H1 (cell line): ENCODE results near the gene CSRP1. TPM values are rescaled to one million over a fixed set of nuclear protein-coding genes. Genes with fewer than 3 reads are reported as not detected.
A peak's percentile ranks its signal among the peaks of the same experiment; 100 is the strongest.

ENCODE experiments used
- CTCF ChIA-PET: fragments of 300-600 bp; sonication (Branson Sonifier 250); formaldehyde crosslinking; loops from one replicate; lab custom pipeline; 2021; ENCODE audit not compliant: partially characterized antibody; lab: Charles Lee
- POLR2A ChIA-PET: fragments of 300-600 bp; sonication (Branson Sonifier 250); formaldehyde crosslinking; loops from one replicate; lab custom pipeline; 2021; ENCODE audit warnings: inconsistent platforms; ENCODE audit not compliant: partially characterized antibody; lab: Charles Lee
- DNase-seq, 2 experiments: peaks; one replicate each; pipeline versions ENCODE4 v3.0.0 to v3.0.0-alpha.2; 2010 to 2022; ENCODE audit warnings: low spot score in 2 of 2, low read depth in 1 of 2, mixed read lengths in 1 of 2
- FAIRE-seq: peaks from 2 replicates; lab custom pipeline; 2011; peaks lifted over from hg19 to GRCh38; lab: Jason Lieb, UNC
- H2AFZ ChIP-seq: 2 replicates; pipeline ENCODE4 v1.8.1; 2012; ENCODE audit warnings: low read length, inconsistent platforms
- H2AK5ac ChIP-seq: 2 replicates; pipeline ENCODE4 v1.6.1; 2013; ENCODE audit warnings: low read depth, low read length
- H2BK120ac ChIP-seq: replicated peaks from 2 replicates; pipeline ENCODE3; 2013; ENCODE audit warnings: low read depth, low read length, inconsistent platforms
- H2BK12ac ChIP-seq: 2 replicates; pipeline ENCODE4 v1.6.1; 2013; ENCODE audit warnings: low read depth, low read length
- H2BK15ac ChIP-seq: 2 replicates; pipeline ENCODE4 v1.6.1; 2013; ENCODE audit warnings: low read length
- H2BK20ac ChIP-seq: 2 replicates; pipeline ENCODE4 v1.6.1; 2013; ENCODE audit warnings: low read length
- H2BK5ac ChIP-seq: 2 replicates; pipeline ENCODE4 v1.6.1; 2013; ENCODE audit warnings: low read depth, low read length
- H3K14ac ChIP-seq: 2 replicates; pipeline ENCODE4 v1.6.1; 2013; ENCODE audit warnings: inconsistent platforms; ENCODE audit not compliant: insufficient read length
- H3K18ac ChIP-seq: 2 replicates; pipeline ENCODE4 v1.6.1; 2013; ENCODE audit warnings: low read length; ENCODE audit errors: extremely low read depth
- H3K23ac ChIP-seq: 2 replicates; pipeline ENCODE4 v1.6.1; 2013; ENCODE audit warnings: inconsistent platforms; ENCODE audit not compliant: insufficient read length
- H3K23me2 ChIP-seq: 2 replicates; pipeline ENCODE4 v1.6.1; 2013; ENCODE audit warnings: low read depth, low read length
- H3K27ac ChIP-seq: 2 replicates; pipeline ENCODE4 v1.6.1; 2011; ENCODE audit warnings: low read depth, low read length, inconsistent platforms
- H3K27me3 ChIP-seq, 4 experiments: replicated peaks in 1 of 4; 1 replicate in 1 of 4; 2 replicates in 3 of 4; pipeline versions ENCODE4 v1.6.1 to v1.8.1; 2011 to 2013; ENCODE audit warnings: low read length in 3 of 4, mild to moderate bottlenecking in 3 of 4, inconsistent platforms in 2 of 4, mixed read lengths in 2 of 4, moderate library complexity in 1 of 4; ENCODE audit not compliant: control insufficient read depth in 3 of 4, insufficient read depth in 3 of 4; ENCODE audit errors: extremely low read depth in 1 of 4
- H3K36me3 ChIP-seq, 4 experiments: 2 replicates each; pipeline versions ENCODE4 v1.6.1 to v1.8.1; 2011 to 2013; ENCODE audit warnings: mild to moderate bottlenecking in 4 of 4, low read length in 3 of 4, moderate library complexity in 2 of 4, control low read depth in 1 of 4, inconsistent platforms in 1 of 4; ENCODE audit not compliant: insufficient read depth in 4 of 4, control insufficient read depth in 2 of 4
- H3K4ac ChIP-seq: replicated peaks from 2 replicates; pipeline ENCODE3; 2013; ENCODE audit warnings: low read length, low read depth, mixed read lengths, inconsistent platforms; ENCODE audit not compliant: insufficient read length
- H3K4me1 ChIP-seq, 4 experiments: replicated peaks in 1 of 4; 1 replicate in 1 of 4; 2 replicates in 3 of 4; pipeline versions ENCODE4 v1.6.1 to v1.8.1; 2011 to 2013; ENCODE audit warnings: low read length in 3 of 4, inconsistent platforms in 2 of 4, mixed read lengths in 1 of 4; ENCODE audit not compliant: insufficient read depth in 4 of 4, control insufficient read depth in 3 of 4
- H3K4me2 ChIP-seq, 2 experiments: 2 replicates each; pipeline versions ENCODE4 v1.6.1 to v1.8.1; 2011 to 2013; ENCODE audit warnings: low read depth in 2 of 2, low read length in 2 of 2, control low read depth in 1 of 2, inconsistent platforms in 1 of 2, mild to moderate bottlenecking in 1 of 2; ENCODE audit not compliant: insufficient read depth in 1 of 2
- H3K4me3 ChIP-seq, 4 experiments: fragments of 200-600, 300-600 bp in 1 of 4; sonication (generic), shearing (Covaris generic), sonication (Bioruptor Twin) in 1 of 4; 2 replicates each; pipeline versions ENCODE4 v1.5.1 to v1.8.1; 2011 to 2016; ENCODE audit warnings: low read length in 4 of 4, low read depth in 3 of 4, control low read depth in 2 of 4, inconsistent platforms in 2 of 4, mild to moderate bottlenecking in 2 of 4, mixed read lengths in 1 of 4, moderate library complexity in 1 of 4; ENCODE audit not compliant: insufficient read depth in 2 of 4; ENCODE audit errors: extremely low read depth in 1 of 4
- H3K56ac ChIP-seq: replicated peaks from 2 replicates; pipeline ENCODE3; 2013; ENCODE audit warnings: low read depth, mild to moderate bottlenecking, mixed read lengths, low read length, inconsistent platforms; ENCODE audit not compliant: insufficient read length
- H3K79me1 ChIP-seq: 2 replicates; pipeline ENCODE4 v1.6.1; 2013; ENCODE audit warnings: low read depth, low read length, control low read depth
- H3K79me2 ChIP-seq, 2 experiments: 2 replicates each; pipeline versions ENCODE4 v1.6.1 to v1.8.1; 2012 to 2013; ENCODE audit warnings: low read length in 2 of 2, mild to moderate bottlenecking in 2 of 2, inconsistent platforms in 1 of 2; ENCODE audit not compliant: insufficient read depth in 2 of 2, control insufficient read depth in 1 of 2
- H3K9ac ChIP-seq, 4 experiments: replicated peaks in 1 of 4; 1 replicate in 1 of 4; 2 replicates in 3 of 4; pipeline versions ENCODE4 v1.6.1 to v1.8.1; 2011 to 2013; ENCODE audit warnings: low read depth in 3 of 4, low read length in 3 of 4, control low read depth in 2 of 4, mild to moderate bottlenecking in 2 of 4, moderate library complexity in 2 of 4, inconsistent platforms in 1 of 4; ENCODE audit errors: extremely low read depth in 1 of 4
- H3K9me3 ChIP-seq, 2 experiments: 2 replicates each; pipeline versions ENCODE4 v1.6.1 to v1.8.1; 2012 to 2013; ENCODE audit warnings: mild to moderate bottlenecking in 2 of 2, moderate library complexity in 2 of 2, control low read depth in 1 of 2, inconsistent platforms in 1 of 2, low read depth in 1 of 2, low read length in 1 of 2, mixed read lengths in 1 of 2; ENCODE audit not compliant: insufficient read depth in 2 of 2
- H4K20me1 ChIP-seq, 2 experiments: replicated peaks in 1 of 2; 2 replicates each; pipeline versions ENCODE3 to v1.8.1; 2011 to 2013; ENCODE audit warnings: inconsistent platforms in 2 of 2, low read length in 2 of 2, mild to moderate bottlenecking in 1 of 2; ENCODE audit not compliant: insufficient read depth in 2 of 2, control insufficient read depth in 1 of 2
- H4K5ac ChIP-seq: 2 replicates; pipeline ENCODE4 v1.6.1; 2013; ENCODE audit warnings: low read length, low read depth, mixed read lengths, inconsistent platforms; ENCODE audit not compliant: insufficient read length
- H4K8ac ChIP-seq: 2 replicates; pipeline ENCODE4 v1.8.0; 2013; ENCODE audit warnings: mild to moderate bottlenecking, moderate library complexity, low read length, inconsistent platforms; ENCODE audit not compliant: insufficient read depth; ENCODE audit errors: extremely low read depth
- H4K91ac ChIP-seq: replicated peaks from 2 replicates; pipeline ENCODE3; 2013; ENCODE audit warnings: low read length, mixed read lengths, inconsistent platforms; ENCODE audit not compliant: insufficient read length
- ASH2L ChIP-seq: fragments of 200-600, 300-600 bp; sonication (generic); IDR thresholded peaks from one replicate; pipeline ENCODE4 v1.7.1; 2017; ENCODE audit warnings: low read length
- BRCA1 ChIP-seq: IDR thresholded peaks from 2 replicates; pipeline ENCODE4 v1.6.1; 2012; ENCODE audit warnings: low read depth, low read length, improper control_type of control experiment
- CTCF ChIP-seq, 3 experiments: IDR thresholded peaks; 1 replicate in 2 of 3; 2 replicates in 1 of 3; pipeline versions ENCODE4 v1.5.1 to v1.6.1; 2011; ENCODE audit warnings: low read length in 3 of 3, mild to moderate bottlenecking in 3 of 3, inconsistent platforms in 2 of 3, low read depth in 1 of 3, moderate library complexity in 1 of 3; ENCODE audit not compliant: insufficient read depth in 1 of 3; ENCODE audit errors: control extremely low read depth in 1 of 3
- KDM4A ChIP-seq: IDR thresholded peaks from one replicate; pipeline ENCODE4 v1.7.1; 2012; ENCODE audit warnings: low read depth, mild to moderate bottlenecking, moderate library complexity, low read length, inconsistent platforms; ENCODE audit not compliant: severe bottlenecking
- RNF2 ChIP-seq: fragments of 200-900, 300-1000 bp; sonication (generic); IDR thresholded peaks from 2 replicates; pipeline ENCODE4 v1.7.1; 2016; ENCODE audit warnings: borderline replicate concordance, low read depth, mild to moderate bottlenecking, antibody characterized with exemption, low read length; ENCODE audit not compliant: poor library complexity, severe bottlenecking; ENCODE audit errors: missing control alignments
- SAP30 ChIP-seq: fragments of 300-600 bp; sonication (generic); IDR thresholded peaks from 2 replicates; pipeline ENCODE4 v1.7.1; 2012; ENCODE audit warnings: low read length, moderate library complexity, mild to moderate bottlenecking, inconsistent platforms; ENCODE audit not compliant: insufficient read depth, insufficient replicate concordance
- SIRT6 ChIP-seq: IDR thresholded peaks from one replicate; pipeline ENCODE4 v1.7.1; 2012; ENCODE audit warnings: low read length, inconsistent platforms
- SUZ12 ChIP-seq: fragments of 200-600 bp; sonication (generic); IDR thresholded peaks from 2 replicates; pipeline ENCODE4 v1.6.1; 2012; ENCODE audit warnings: mild to moderate bottlenecking, inconsistent platforms, low read length, moderate library complexity, mixed read lengths
- TAF7 ChIP-seq: optimal IDR thresholded peaks from 2 replicates; pipeline ENCODE3; 2011; ENCODE audit warnings: low read depth, mild to moderate bottlenecking, inconsistent platforms, low read length, moderate library complexity, borderline replicate concordance
- WGBS, 2 experiments: shearing (Covaris generic) in 1 of 2; methylation state at CpG; one replicate each; pipeline versions ENCODE4 v1.1.6 to v1.1.7; 2013 to 2015; ENCODE audit warnings: low lambda C conversion rate in 2 of 2, mixed read lengths in 2 of 2, inconsistent platforms in 1 of 2, low coverage in 1 of 2, missing lambda C conversion rate in 1 of 2; ENCODE audit not compliant: insufficient replicate concordance in 2 of 2, insufficient coverage in 1 of 2, insufficient read length in 1 of 2; ENCODE audit errors: extremely low coverage in 1 of 2, missing lambda C conversion rate in 1 of 2; 5-methylcytosine and 5-hydroxymethylcytosine counted together
- polyA plus RNA-seq, 7 experiments: library from polyadenylated mRNA; depleted of rRNA in 3 of 7; stranded (reverse) in 5 of 7; unstranded in 2 of 7; fragments of >200 nt in 5 of 7; fragments of 200-250 nt in 2 of 7; gene quantifications; 1 replicate in 5 of 7; 2 replicates in 1 of 7; 4 replicates in 1 of 7; pipeline versions ENCODE4 v1.2.1 to v1.2.3, GENCODE V29; 2011 to 2013; ENCODE audit warnings: missing spikeins in 2 of 7, mixed read lengths in 2 of 7
- total RNA-seq: library from RNA; stranded (reverse); fragmentation: NEBNext Ultra II Directional; extraction: Animal tissue kit (Norgen Biotek cat#: 25700); gene quantifications from 2 replicates; pipeline ENCODE4 v1.2.1, GENCODE V29; 2021

The CSRP1 gene
- total and polyA plus RNA-seq, 2 of the 8 experiments (the other 6 are each of a cell fraction or from before 2014, with no cell fraction given): 14.2 to 22.3 TPM

- H3K9ac ChIP-seq: no peak overlapping the region
- POLR2A ChIA-PET: interaction anchor here (1.4 to 2.3 kb wide), 2 partner anchors 15 to 17 kb away, joined by 7 to 9 read pairs; no protein-coding TSS in a partner anchor
- H3K4ac ChIP-seq: no peak overlapping the region
- H3K4me1 ChIP-seq: peaks cover 0 to 19% (median 13%) of the 10 kb centered on the region in 4 experiments; a peak in 6 of 7 replicates
- peaks cover 5 to 30% (median 27%) of the 10 kb centered on the region in 4 experiments for H3K27me3 ChIP-seq
- peaks cover 3 to 17% of the 10 kb centered on the region in 2 experiments; a peak in 2 of 4 replicates for H3K79me2 ChIP-seq
- no peak for FAIRE-seq
- no peak overlapping the region for H4K91ac ChIP-seq
- peaks cover 11% of the 10 kb centered on the region for H3K79me1 ChIP-seq
- CTCF ChIA-PET: interaction anchor here (0.6 to 12.7 kb wide), 9 partner anchors 10 to 47 kb away, joined by 3 to 155 read pairs (median 4); no protein-coding TSS in a partner anchor
- no peak overlapping the region; the same call in 1 of the 2 replicates for H4K8ac ChIP-seq
- no peak overlapping the region for H4K5ac ChIP-seq
- DNase-seq: no peak
- no peak overlapping the region for H3K18ac ChIP-seq
- no peak overlapping the region for H2BK20ac ChIP-seq
- H2BK5ac ChIP-seq: no peak overlapping the region
- H3K14ac ChIP-seq: no peak overlapping the region
- H3K23me2 ChIP-seq: peaks cover 16% of the 10 kb centered on the region
- H2AK5ac ChIP-seq: no peak overlapping the region
- H3K9me3 ChIP-seq: no peaks in the 10 kb centered on the region
- H3K4me3 ChIP-seq: peak overlapping the region in 1 of 4 experiments; percentile 10; a peak in 3 of 8 replicates
- H3K4me2 ChIP-seq: peak overlapping the region; percentile 49 to 91
- H3K27ac ChIP-seq: no peak overlapping the region
- no peak overlapping the region for H3K23ac ChIP-seq
- no peak overlapping the region for H2BK120ac ChIP-seq
- peaks cover 3 to 12% (median 6%) of the 10 kb centered on the region in 4 experiments; a peak in 4 of 8 replicates for H3K36me3 ChIP-seq
- H2BK15ac ChIP-seq: no peak overlapping the region
- peaks cover 0 to 12% of the 10 kb centered on the region in 2 experiments for H4K20me1 ChIP-seq
- 83% methylated on average over 2 of the region's 3 CpGs; no CpG with 5 or more reads in 1 of the 2 experiments for WGBS, 2 experiments
- H2AFZ ChIP-seq: no peak overlapping the region
- H3K56ac ChIP-seq: no peak overlapping the region
- H2BK12ac ChIP-seq: no peak overlapping the region
- TF ChIP-seq ASH2L (no peak), CTCF (IDR thresholded peaks at IDR 0.05; ENCODE audit: control extremely low read depth in 1 of 3, insufficient read depth in 1 of 3, low read depth in 1 of 3, low read length in 3 of 3) (no peak), KDM4A (no peak), TAF7 (no peak), SAP30 (no peak), RNF2 (no peak), SIRT6 (no peak), SUZ12 (no peak), BRCA1 (no peak)
These were observed 40.4 kb downstream of the CSRP1 start for GRCh38 chr1:201466492-201466891.
